Karpas-422 (cell line): ENCODE data around the gene DNAJC28. TPM values are rescaled to one million over a fixed set of nuclear protein-coding genes. Genes with fewer than 3 reads are reported as not detected.

Source experiments
- total RNA-seq: library from RNA; depleted of rRNA; stranded (reverse); fragments of >200 nt; shearing (Covaris generic); gene quantifications from 2 replicates; pipeline ENCODE4 v1.2.3, GENCODE V29; 2014; ENCODE audit warnings: low replicate concordance; rRNA removed

Gene DNAJC28
- total RNA-seq, 1 experiment from 2014 or later, result 0.22 TPM

Other genes starting within 250 kb of the DNAJC28 start
- 48.8 and 67.0 TPM in 2 replicates for gene IL10RB, start 225.3 kb downstream of the DNAJC28 start, total RNA-seq
- gene IFNAR1, start 166.7 kb downstream of the DNAJC28 start, total RNA-seq, result 6.8 and 10.5 TPM in 2 replicates
- gene IFNGR2, start 88.3 kb downstream of the DNAJC28 start, total RNA-seq, result 30.4 and 52.1 TPM in 2 replicates
- 39.9 and 57.5 TPM in 2 replicates for gene TMEM50B, start 11.7 kb downstream of the DNAJC28 start, total RNA-seq
- 117 and 119 TPM in 2 replicates for gene GART, start 50.4 kb upstream of the DNAJC28 start, total RNA-seq
- gene SON, start 51.3 kb upstream of the DNAJC28 start, total RNA-seq, result 121 and 159 TPM in 2 replicates
- 14.6 and 16.1 TPM in 2 replicates for gene DONSON, start 97.0 kb upstream of the DNAJC28 start, total RNA-seq
- gene CRYZL1, start 150.0 kb upstream of the DNAJC28 start, total RNA-seq, result 38.9 and 43.6 TPM in 2 replicates
- 2.3 TPM in 2 replicates for gene ITSN1, start 150.8 kb upstream of the DNAJC28 start, total RNA-seq